Aorta (tissue), 5 donors: ENCODE measurements around the gene PTPRN2. TPM values are rescaled to one million over a fixed set of nuclear protein-coding genes. Genes with fewer than 3 reads are reported as not detected.

Experiments used
- ATAC-seq: fragments of 200-7000 bp; cut with Tn5 transposase; one replicate; pipeline ENCODE4 v1.9.1; 2022; ENCODE audit warnings: moderate library complexity; ENCODE audit not compliant: low FRiP score
- DNase-seq, 2 donors: peaks; one replicate each; pipeline ENCODE4 v3.0.0-alpha.2; 2020
- H3K27ac ChIP-seq, 2 donors: one replicate each; pipeline ENCODE4 v1.5.1; 2013; ENCODE audit warnings: low read length in 2 of 2, mild to moderate bottlenecking in 2 of 2, moderate library complexity in 2 of 2, control low read depth in 1 of 2, inconsistent platforms in 1 of 2, low read depth in 1 of 2
- H3K27me3 ChIP-seq, 2 donors: one replicate each; pipeline ENCODE4 v1.6.1; 2013; ENCODE audit warnings: control low read depth in 1 of 2, low read length in 1 of 2, mild to moderate bottlenecking in 1 of 2, moderate library complexity in 1 of 2; ENCODE audit not compliant: insufficient read depth in 2 of 2, control insufficient read depth in 1 of 2
- H3K36me3 ChIP-seq, 2 donors: one replicate each; pipeline ENCODE4 v1.6.1; 2013; ENCODE audit warnings: control low read depth in 1 of 2, low read length in 1 of 2, mild to moderate bottlenecking in 1 of 2; ENCODE audit not compliant: insufficient read depth in 2 of 2, control insufficient read depth in 1 of 2
- H3K4me1 ChIP-seq, 2 donors: one replicate each; pipeline ENCODE4 v1.6.1; 2013; ENCODE audit warnings: low read length in 2 of 2, control low read depth in 1 of 2, mild to moderate bottlenecking in 1 of 2, moderate library complexity in 1 of 2; ENCODE audit not compliant: insufficient read depth in 2 of 2, control insufficient read depth in 1 of 2
- H3K4me3 ChIP-seq, 2 donors: one replicate each; pipeline ENCODE4 v1.5.1; 2013; ENCODE audit warnings: low read length in 2 of 2, control low read depth in 1 of 2, mild to moderate bottlenecking in 1 of 2
- H3K9me3 ChIP-seq: one replicate; pipeline ENCODE4 v1.6.1; 2013; ENCODE audit warnings: mild to moderate bottlenecking, low read length; ENCODE audit not compliant: control insufficient read depth
- WGBS, 2 donors: extraction: QIAGEN DNeasy Blood & Tissue Kit; methylation state at CpG; one replicate each; pipeline ENCODE4 v1.1.7; 2013; 5-methylcytosine and 5-hydroxymethylcytosine counted together
- intact Hi-C, 2 donors: fragments of 100-400 bp; cut with DNase I; formaldehyde crosslinking; loops; one replicate each; pipeline versions ENCODE4 v1.14.2 to v1.15.0; 2022
- polyA plus RNA-seq, 2 donors: library from polyadenylated mRNA; stranded (reverse); fragments of 200-250 nt; gene quantifications; one replicate each; pipeline ENCODE4 v1.2.3, GENCODE V29; 2013
- total RNA-seq, 2 donors: library from RNA; stranded (reverse); fragmentation: NEBNext Ultra II Directional; extraction: Animal tissue kit (Norgen Biotek cat#: 25700); gene quantifications; one replicate each; pipeline ENCODE4 v1.2.1, GENCODE V29; 2021
- donor health status: healthy with polysubstance abuse.
- donor health status: Bipolar disorder and iron deficiency.
- donor health status: DM: no; HTN: no; CAD: no.
- donor health status: DM: no; HTN: no; CAD: no.
- donor health status: DM: yes; HTN: yes; CAD: no.

Gene PTPRN2
- total and polyA plus RNA-seq, 4 donors, result 0.67 to 3.3 (median 1.4) TPM

DNA sequence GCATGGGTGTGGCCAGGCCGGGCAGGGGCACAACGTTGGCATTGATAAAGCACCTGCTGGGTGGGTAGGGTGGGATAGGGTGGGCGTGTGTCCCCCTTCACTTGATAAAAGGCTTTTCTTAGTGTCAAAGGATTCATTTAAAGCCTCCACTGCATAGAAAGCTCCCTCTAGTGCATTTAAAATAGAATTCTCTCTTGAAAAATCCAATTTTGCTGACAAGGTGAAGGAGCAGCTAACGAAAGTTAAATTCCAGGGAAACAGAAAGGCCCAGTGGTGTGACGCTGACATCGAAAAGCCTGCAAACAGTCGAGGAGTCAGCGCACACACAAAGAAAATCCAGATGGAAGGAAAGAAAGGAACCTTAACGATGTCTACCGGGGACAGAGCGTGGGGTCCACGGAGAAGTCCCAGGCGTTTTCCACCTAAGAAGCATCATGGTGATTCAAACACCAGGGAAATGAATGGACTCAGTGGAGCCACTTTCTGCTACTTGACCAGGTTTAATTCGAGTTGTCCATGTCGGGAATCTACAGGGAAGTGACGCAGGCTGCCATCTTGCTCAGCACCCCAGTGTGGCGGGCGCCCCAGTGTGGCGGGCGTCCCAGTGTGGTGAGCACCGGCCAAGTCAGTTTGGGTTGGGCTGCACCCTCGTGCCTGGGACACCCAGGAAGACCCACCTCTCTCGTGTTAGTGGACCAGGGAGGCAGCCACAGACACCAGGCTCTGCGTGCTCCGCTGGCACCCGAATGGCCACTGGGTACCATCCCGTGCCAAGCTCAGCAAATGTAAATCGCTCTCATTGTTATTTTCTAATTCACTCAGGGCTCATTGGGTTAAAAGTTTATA is 1033.0 kb downstream of the PTPRN2 start:
- Histone ChIP-seq H3K4me1 (no peaks in the 10 kb centered on the region), H3K9me3 (no peaks in the 10 kb centered on the region), H3K27ac (no peak overlapping the region), H3K36me3 (no peaks in the 10 kb centered on the region), H3K27me3 (no peaks in the 10 kb centered on the region), H3K4me3 (no peak overlapping the region)
- intact Hi-C loops, result no loop called here
- DNase-seq (peak in 1 of 2 donors; percentile 62), ATAC-seq (no peak)
- WGBS, 2 donors, result 85 to 87% methylated on average over 28 of the region's 28 CpGs

DNA sequence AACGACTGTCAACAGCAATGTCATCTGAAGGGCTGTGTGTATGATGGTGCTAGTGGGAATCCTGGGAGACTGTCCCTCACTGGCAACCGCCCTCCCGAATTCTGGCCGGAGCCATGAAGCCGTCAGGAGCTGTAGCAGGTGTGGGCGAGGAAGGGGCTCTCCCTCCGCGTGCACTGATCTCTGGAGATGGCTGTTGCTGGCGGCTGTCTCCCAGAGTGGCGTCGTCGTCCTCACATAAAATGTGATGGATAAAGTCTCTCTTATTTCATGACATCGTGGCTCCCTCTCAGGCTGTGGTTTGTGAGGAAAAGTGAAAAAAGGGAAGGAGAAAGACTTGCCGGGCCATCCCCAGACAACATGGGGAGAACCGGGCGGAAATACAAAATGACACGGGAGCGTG is 1034.4 kb downstream of the PTPRN2 start:
- H3K4me3 ChIP-seq, result no peak overlapping the region
- no peaks in the 10 kb centered on the region for H3K9me3 ChIP-seq
- ATAC-seq, result no peak
- no peaks in the 10 kb centered on the region for H3K27me3 ChIP-seq
- intact Hi-C loops, result no loop called here
- 81 to 83% methylated on average over 18 of the region's 18 CpGs for WGBS, 2 donors
- H3K27ac ChIP-seq, result no peak overlapping the region
- peak in 1 of 2 donors; percentile 55 for DNase-seq
- H3K36me3 ChIP-seq, result no peaks in the 10 kb centered on the region
- H3K4me1 ChIP-seq, result no peaks in the 10 kb centered on the region

DNA sequence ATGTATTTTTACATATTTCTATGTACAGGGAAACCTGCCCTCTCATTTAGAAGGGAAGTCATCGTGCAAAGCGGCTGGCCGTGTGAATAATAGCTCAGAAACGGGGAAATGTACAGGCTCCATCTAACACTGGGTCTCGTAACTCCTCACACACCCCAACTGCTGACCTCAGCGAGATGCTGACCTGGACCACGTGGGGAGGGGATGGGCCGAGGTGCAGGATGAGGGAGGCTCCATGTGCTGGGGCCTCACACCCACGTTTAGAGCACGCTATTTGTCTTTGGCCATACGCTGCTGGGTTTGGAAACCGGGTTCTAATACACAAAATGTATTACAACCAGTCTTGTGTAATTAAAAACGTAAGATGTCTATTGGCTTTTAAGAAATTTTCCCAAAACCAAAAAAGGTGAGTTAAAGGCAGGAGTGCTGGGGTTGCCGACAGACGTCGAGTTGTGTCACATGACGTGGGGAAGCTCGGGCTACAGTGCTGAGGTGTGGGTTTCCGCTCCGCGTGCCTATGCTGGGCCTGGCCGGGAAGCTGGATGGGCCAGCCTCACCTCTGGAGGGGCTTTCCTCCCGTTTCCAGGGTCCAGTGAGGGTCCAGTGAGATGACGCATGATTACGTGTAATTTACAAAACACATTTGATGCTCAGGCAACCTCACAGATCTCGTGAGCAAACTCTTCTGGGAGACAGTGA is 1035.2 kb downstream of the PTPRN2 start:
- Histone ChIP-seq H3K4me1 (no peaks in the 10 kb centered on the region), H3K9me3 (no peaks in the 10 kb centered on the region), H3K27me3 (no peaks in the 10 kb centered on the region), H3K36me3 (no peaks in the 10 kb centered on the region), H3K4me3 (no peak overlapping the region), H3K27ac (no peak overlapping the region)
- ATAC-seq (no peak), DNase-seq (peak in 1 of 2 donors; percentile 48)
- intact Hi-C loops, result no loop called here
- WGBS, 2 donors, result 79 to 80% methylated on average over 26 of the region's 26 CpGs

DNA sequence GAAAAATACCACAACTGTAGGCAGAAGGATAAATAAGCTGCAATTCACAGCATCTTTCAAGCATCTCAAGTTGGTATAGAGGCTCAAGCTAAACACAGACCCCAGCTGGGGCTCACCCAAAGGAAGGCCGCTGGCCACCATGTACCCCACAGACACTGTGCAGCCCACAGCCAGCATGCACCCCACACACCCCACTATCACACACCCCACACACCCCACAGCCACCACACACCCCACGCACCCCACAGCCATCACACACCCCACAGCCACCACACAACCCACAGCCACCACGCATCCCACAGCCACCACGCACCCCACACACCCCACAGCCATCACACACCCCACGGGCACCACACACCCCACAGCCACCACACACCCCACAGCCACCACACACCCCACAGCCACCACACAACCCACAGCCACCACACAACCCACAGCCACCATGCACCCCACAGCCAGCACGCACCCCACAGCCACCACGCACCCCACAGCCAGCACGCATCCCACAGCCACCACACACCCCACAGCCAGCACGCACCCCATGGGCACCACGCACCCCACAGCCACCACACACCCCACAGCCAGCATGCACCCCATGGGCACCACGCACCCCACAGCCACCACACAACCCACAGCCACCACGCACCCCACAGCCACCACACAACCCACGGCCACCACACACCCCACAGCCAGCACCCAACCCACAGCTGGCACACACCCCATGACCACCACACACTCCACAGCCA is 1036.1 kb downstream of the PTPRN2 start:
- intact Hi-C loops, result no loop called here
- Histone ChIP-seq H3K27ac (no peak overlapping the region), H3K36me3 (no peaks in the 10 kb centered on the region), H3K27me3 (no peaks in the 10 kb centered on the region), H3K4me1 (no peaks in the 10 kb centered on the region), H3K4me3 (no peak overlapping the region), H3K9me3 (no peaks in the 10 kb centered on the region)
- WGBS, 2 donors, result 96 to 98% methylated on average over 13 of the region's 13 CpGs
- DNase-seq (peak in 1 of 2 donors; percentile 68), ATAC-seq (no peak)

DNA sequence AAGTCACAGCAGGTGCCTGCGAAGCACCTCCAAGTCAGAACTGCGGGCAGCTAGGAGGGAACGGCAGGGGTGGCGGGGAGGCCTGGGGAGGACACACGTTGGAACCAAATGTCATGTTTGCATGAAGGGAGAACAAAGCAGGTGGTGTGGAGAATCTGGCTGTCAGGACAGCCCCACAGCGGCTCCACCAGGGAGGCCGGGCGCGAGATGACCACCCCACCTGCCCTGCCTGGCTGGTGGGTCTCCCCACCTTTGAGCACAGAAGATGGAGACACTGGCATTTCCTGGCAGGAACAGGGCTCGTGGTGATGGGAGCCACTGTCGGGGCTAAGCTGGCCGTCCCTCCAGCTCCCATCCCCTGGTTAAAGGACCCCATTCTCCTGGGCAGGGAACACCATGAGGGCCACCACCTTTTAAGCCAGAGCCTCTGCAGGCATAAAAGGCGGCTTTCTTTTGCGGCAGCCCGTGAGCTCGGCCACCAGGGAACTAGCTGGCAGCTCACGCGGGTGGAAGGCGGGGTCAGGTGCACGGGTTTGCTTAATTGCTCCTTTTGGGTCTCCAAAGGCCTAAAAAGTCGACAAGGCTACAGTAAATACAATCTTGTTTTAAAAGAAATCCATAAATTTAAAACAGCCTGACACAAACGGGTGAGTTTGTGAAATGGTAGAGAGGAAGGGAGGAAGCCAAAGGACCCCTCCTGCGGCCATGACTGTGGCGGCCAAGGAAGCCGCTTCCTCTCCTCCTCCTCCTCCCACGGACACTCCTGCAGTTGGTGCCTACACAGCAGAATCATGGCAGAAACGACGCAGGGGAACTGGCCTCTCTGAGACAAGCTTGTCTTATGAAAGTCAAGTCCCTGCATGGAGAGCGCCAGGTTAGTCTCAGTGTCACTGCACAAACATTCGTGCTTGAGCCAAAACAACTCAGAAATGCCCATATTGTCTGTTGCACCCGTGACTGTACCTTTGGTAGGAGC is 1037.0 kb downstream of the PTPRN2 start:
- Histone ChIP-seq H3K9me3 (no peaks in the 10 kb centered on the region), H3K4me3 (no peak overlapping the region), H3K27ac (no peak overlapping the region), H3K4me1 (no peaks in the 10 kb centered on the region), H3K27me3 (no peaks in the 10 kb centered on the region), H3K36me3 (no peaks in the 10 kb centered on the region)
- WGBS, 2 donors, result 74 to 78% methylated on average over 31 of the region's 31 CpGs
- DNase-seq (peak in 1 of 2 donors; percentile 61), ATAC-seq (no peak)
- intact Hi-C loops, result no loop called here

DNA sequence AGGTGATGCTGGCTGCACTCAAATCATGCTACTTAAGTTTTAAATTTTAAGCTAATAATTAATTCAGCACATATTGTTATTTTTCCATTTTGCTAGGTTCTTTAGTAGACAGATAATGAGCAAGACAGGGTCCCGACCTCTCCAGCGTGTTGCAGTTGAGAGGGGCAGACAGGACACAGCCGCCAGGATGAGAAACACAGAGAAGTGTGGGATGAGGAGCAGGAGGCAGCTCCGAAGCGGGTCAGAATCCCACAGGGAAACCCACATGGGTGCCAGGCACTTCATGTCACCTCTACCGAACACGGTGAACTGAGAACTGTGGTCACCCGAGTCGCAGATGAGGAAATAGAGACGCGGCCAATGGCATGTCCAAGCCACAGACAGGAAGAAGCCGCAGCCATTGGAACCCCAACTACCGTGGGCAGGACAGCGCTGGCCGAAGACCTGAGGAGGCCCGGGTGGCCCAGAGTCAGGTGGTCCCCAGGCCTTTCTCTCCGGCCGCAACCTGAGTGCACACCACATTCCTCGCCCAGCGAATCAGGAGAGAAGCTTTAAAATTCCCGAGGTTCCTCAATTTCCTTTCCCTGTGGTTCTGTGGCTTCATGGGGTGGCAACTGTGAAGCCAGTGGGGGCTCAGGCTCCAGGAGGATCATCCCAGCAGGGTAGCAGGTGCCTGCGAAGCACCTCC is 1037.9 kb downstream of the PTPRN2 start:
- DNase-seq (peak in 1 of 2 donors; percentile 34), ATAC-seq (no peak)
- Histone ChIP-seq H3K27ac (no peak overlapping the region), H3K4me3 (no peak overlapping the region), H3K4me1 (no peaks in the 10 kb centered on the region), H3K36me3 (no peaks in the 10 kb centered on the region), H3K27me3 (no peaks in the 10 kb centered on the region), H3K9me3 (no peaks in the 10 kb centered on the region)
- 90 to 92% methylated on average over 22 of the region's 22 CpGs for WGBS, 2 donors
- intact Hi-C loops, result no loop called here

DNA sequence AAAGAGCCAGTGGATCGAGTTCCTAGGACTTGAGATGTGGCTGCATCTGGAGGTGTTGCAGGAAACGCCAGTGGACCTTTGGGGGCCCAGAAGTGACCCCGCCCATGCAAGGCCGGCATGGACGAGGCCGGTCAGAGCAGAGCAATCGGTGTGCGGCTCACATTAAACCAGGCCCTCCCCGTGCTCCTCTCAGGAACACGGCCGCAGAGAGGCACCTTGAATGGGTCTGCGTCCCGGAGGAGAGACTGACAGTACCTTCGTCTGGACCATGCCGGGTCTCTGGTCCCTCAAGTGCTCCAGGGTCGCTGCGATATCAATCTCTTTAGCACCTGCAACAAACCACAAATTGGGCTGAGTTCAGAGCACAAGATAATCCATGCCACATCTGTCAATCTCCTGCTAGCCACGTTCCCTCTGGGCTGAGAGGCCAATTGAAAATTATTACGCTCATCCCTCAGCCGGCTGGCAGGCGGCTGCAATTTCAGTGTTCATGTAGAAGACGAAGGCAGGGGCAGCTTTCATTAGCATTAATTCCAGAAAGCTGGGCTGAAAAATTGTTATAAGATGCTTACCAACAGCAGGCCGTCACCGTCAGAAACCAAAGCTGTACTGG is 1038.8 kb downstream of the PTPRN2 start:
- H3K27ac ChIP-seq, result no peak overlapping the region
- H3K9me3 ChIP-seq, result no peaks in the 10 kb centered on the region
- ATAC-seq (no peak), DNase-seq (peak; percentile 14 to 59)
- H3K27me3 ChIP-seq, result no peaks in the 10 kb centered on the region
- no peaks in the 10 kb centered on the region for H3K36me3 ChIP-seq
- 82 to 84% methylated on average over 24 of the region's 24 CpGs for WGBS, 2 donors
- no peaks in the 10 kb centered on the region for H3K4me1 ChIP-seq
- no peak overlapping the region for H3K4me3 ChIP-seq
- intact Hi-C loops, result no loop called here
